GM12864 (cell line): ENCODE measurements around the gene ZNF280B.
"Not testable (repeated sequence)": the region's sequence is repeated elsewhere in the genome, so short reads cannot be mapped to it uniquely, and the experiment has no call there.

Experiments used
- DNase-seq: peaks from one replicate; pipeline ENCODE4 v3.0.0-alpha.2; 2011; ENCODE audit warnings: low read depth
- H3K4me3 ChIP-seq: 2 replicates; pipeline ENCODE4 v1.5.1; 2011; ENCODE audit warnings: mild to moderate bottlenecking, low read depth, low read length, control low read depth
- CTCF ChIP-seq: IDR thresholded peaks from 2 replicates; pipeline ENCODE4 v1.5.1; 2011; ENCODE audit warnings: low read depth, mild to moderate bottlenecking, moderate library complexity, low read length, control low read depth, inconsistent platforms; ENCODE audit errors: missing control alignments

The ZNF280B gene

GRCh38 chr22:22484023-22484422 is 24.5 kb downstream of the ZNF280B start:
- TF ChIP-seq CTCF = no peak
- DNase-seq = no peak
- no peak overlapping the region for H3K4me3 ChIP-seq

- H3K4me3 ChIP-seq = no peak overlapping the region
- TF ChIP-seq CTCF = no peak
- no peak for DNase-seq
Measured at GRCh38 chr22:22480940-22481339, 27.6 kb downstream of the ZNF280B start.

- no peak for DNase-seq
- no peak overlapping the region for H3K4me3 ChIP-seq
- TF ChIP-seq CTCF = no peak
Measured at GRCh38 chr22:22479999-22480532, 28.5 kb downstream of the ZNF280B start.

GRCh38 chr22:22479116-22479515 is 29.4 kb downstream of the ZNF280B start:
- H3K4me3 ChIP-seq = no peak overlapping the region
- DNase-seq = no peak
- no peak for TF ChIP-seq CTCF

GRCh38 chr22:22478470-22478869 is 30.1 kb downstream of the ZNF280B start:
- no peak overlapping the region for H3K4me3 ChIP-seq
- DNase-seq = no peak
- TF ChIP-seq CTCF = no peak

GRCh38 chr22:22474733-22475132 is 33.8 kb downstream of the ZNF280B start:
- H3K4me3 ChIP-seq = no peak overlapping the region
- no peak for TF ChIP-seq CTCF
- no peak for DNase-seq

GRCh38 chr22:22471104-22471503 is 37.4 kb downstream of the ZNF280B start:
- not testable (repeated sequence) for DNase-seq, H3K4me3 ChIP-seq

- TF ChIP-seq CTCF = no peak
- no peak for DNase-seq
- H3K4me3 ChIP-seq = no peak overlapping the region
Measured at GRCh38 chr22:22469527-22469926, 39.0 kb downstream of the ZNF280B start.

- DNase-seq, H3K4me3 ChIP-seq: not testable (repeated sequence)
Measured at GRCh38 chr22:22468794-22469469, 39.6 kb downstream of the ZNF280B start.
